ENCODE measurements around the gene DIRAS1. TPM values are rescaled to one million over a fixed set of nuclear protein-coding genes. Genes with fewer than 3 reads are reported as not detected.
A peak's percentile ranks its signal among the peaks of the same experiment; 100 is the strongest.

The DIRAS1 gene
- total RNA-seq, 2 donors from 2014 or later: 3.8 to 24.6 TPM

DNA sequence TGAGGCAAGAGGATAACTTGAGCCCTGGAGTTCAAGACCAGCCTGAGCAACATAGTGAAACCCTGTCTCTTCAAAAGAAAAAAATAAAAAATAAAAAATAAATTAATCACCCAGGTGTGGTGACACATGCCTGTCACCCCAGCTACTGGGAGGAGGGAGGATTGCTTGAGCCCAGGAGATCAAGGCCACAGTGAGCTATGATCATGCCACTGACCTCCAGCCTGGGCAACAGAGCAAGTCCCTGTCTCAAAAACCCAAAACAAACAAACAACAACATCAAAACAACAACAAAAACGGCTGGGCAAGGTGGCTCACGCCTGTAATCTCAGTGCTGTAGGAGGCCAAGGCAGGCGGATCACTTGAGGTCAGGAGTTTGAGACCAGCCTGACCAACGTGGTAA lies 22.9 kb upstream of the DIRAS1 start:
- H3K36me3 ChIP-seq: no peaks in the 10 kb centered on the region
- H3K27ac ChIP-seq: no peak overlapping the region
- TF ChIP-seq POLR2A (IDR thresholded peaks at IDR 0.05): no peak
- no peak for TF ChIP-seq POLR2AphosphoS5 (IDR thresholded peaks at IDR 0.05)
- TF ChIP-seq, protein P1, sequence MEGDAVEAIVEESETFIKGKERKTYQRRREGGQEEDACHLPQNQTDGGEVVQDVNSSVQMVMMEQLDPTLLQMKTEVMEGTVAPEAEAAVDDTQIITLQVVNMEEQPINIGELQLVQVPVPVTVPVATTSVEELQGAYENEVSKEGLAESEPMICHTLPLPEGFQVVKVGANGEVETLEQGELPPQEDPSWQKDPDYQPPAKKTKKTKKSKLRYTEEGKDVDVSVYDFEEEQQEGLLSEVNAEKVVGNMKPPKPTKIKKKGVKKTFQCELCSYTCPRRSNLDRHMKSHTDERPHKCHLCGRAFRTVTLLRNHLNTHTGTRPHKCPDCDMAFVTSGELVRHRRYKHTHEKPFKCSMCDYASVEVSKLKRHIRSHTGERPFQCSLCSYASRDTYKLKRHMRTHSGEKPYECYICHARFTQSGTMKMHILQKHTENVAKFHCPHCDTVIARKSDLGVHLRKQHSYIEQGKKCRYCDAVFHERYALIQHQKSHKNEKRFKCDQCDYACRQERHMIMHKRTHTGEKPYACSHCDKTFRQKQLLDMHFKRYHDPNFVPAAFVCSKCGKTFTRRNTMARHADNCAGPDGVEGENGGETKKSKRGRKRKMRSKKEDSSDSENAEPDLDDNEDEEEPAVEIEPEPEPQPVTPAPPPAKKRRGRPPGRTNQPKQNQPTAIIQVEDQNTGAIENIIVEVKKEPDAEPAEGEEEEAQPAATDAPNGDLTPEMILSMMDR (IDR thresholded peaks at IDR 0.05): no peak
- H3K4me1 ChIP-seq (replicated peaks): peaks cover 2% of the 10 kb centered on the region
- 43% methylated on average over 4 of the region's 4 CpGs for WGBS
- intact Hi-C loops (cut with DNase I): loop anchor here (10.0 kb wide), 1 partner anchor 269 kb away; the partner anchor contains the start of gene GADD45B
- no peaks in the 10 kb centered on the region for H3K9me3 ChIP-seq
- no peak for DNase-seq (ENCODE audit: low spot score)
- H3K27me3 ChIP-seq (replicated peaks; ENCODE audit: insufficient read depth): no peaks in the 10 kb centered on the region
- H3K4me3 ChIP-seq: no peak overlapping the region

DNA sequence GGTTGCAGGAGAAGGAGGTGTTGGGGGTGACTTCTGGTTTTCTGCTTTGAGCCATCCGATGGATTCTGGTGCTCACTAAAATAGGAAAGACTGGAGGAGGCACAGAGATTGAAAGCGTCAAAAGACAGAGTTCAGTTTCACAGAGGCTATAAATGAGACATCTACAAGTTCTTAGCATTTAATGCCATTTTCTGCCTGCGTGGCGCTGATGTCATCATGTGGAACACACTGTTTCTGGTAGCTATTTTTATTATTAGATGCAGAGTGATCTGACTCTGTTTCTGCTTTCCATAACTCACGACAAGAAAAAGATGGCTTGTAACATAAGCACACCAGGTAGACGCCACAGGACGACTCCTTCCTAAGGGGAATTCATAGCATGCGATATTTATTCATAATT lies 21.9 kb upstream of the DIRAS1 start:
- Histone ChIP-seq H3K9me3 (no peaks in the 10 kb centered on the region), H3K4me3 (no peak overlapping the region), H3K4me1 (replicated peaks) (peaks cover 3% of the 10 kb centered on the region), H3K36me3 (no peaks in the 10 kb centered on the region), H3K27me3 (replicated peaks; ENCODE audit: insufficient read depth) (no peaks in the 10 kb centered on the region), H3K27ac (no peak overlapping the region)
- WGBS: 74% methylated on average over 8 of the region's 8 CpGs
- intact Hi-C loops (cut with DNase I): loop anchor here (10.0 kb wide), 1 partner anchor 268 kb away; the partner anchor contains the start of gene GADD45B
- TF ChIP-seq POLR2AphosphoS5 (IDR thresholded peaks at IDR 0.05) (no peak), POLR2A (IDR thresholded peaks at IDR 0.05) (no peak)
- TF ChIP-seq, protein P1 (IDR thresholded peaks at IDR 0.05): no peak
- no peak for DNase-seq (ENCODE audit: low spot score)

DNA sequence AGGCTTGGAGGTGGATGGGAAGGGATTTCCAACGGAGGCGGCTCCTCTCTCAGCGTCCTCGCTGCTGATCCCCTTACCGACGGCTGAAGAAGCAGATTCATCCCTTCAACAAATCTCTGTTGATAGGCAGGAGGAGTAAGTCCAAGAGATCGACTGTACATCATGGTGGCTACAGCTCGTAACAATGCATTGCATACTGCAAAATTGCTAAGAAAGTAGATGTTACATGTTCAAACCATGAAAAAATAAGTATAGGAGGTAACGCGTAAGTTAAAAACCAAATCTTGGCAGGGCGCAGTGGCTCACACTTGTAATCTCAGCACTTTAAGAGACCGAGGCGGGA lies 19.1 kb upstream of the DIRAS1 start:
- intact Hi-C loops (cut with DNase I): loop anchor here (10.0 kb wide), 1 partner anchor 265 kb away; the partner anchor contains the start of gene GADD45B
- WGBS: 44% methylated on average over 13 of the region's 13 CpGs
- no peak for DNase-seq (ENCODE audit: low spot score)
- H3K9me3 ChIP-seq: no peaks in the 10 kb centered on the region
- H3K36me3 ChIP-seq: peaks cover 0 to 5% of the 10 kb centered on the region in 2 donors
- H3K4me1 ChIP-seq (replicated peaks): peaks cover 3% of the 10 kb centered on the region
- TF ChIP-seq, protein P1 (IDR thresholded peaks at IDR 0.05): no peak
- no peak for TF ChIP-seq POLR2A (IDR thresholded peaks at IDR 0.05)
- no peak for TF ChIP-seq POLR2AphosphoS5 (IDR thresholded peaks at IDR 0.05)
- peak overlapping the region in 1 of 2 donors; percentile 74 for H3K4me3 ChIP-seq
- H3K27me3 ChIP-seq (replicated peaks; ENCODE audit: insufficient read depth): no peaks in the 10 kb centered on the region
- no peak overlapping the region for H3K27ac ChIP-seq

GRCh38 chr19:2739602-2740313 lies 18.6 kb upstream of the DIRAS1 start, which contains the start of gene SLC39A3:
Gene SLC39A3 (minus strand): TSS chr19:2740017. CDS start chr19:2737257, 2,760 bp downstream.
- Histone ChIP-seq H3K27ac (peak within 1 kb of the TSS in 1 of 2 donors; percentile 45), H3K36me3 (peaks cover 0 to 5% of the 10 kb centered on the region in 2 donors), H3K9me3 (no peaks in the 10 kb centered on the region), H3K4me1 (replicated peaks) (peaks cover 3% of the 10 kb centered on the region), H3K4me3 (peak within 1 kb of the TSS; percentile 74 to 95), H3K27me3 (replicated peaks; ENCODE audit: insufficient read depth) (no peaks in the 10 kb centered on the region)
- DNase-seq (ENCODE audit: low spot score): peak; percentile 98
- WGBS: under 1% methylated on average over 64 of the region's 64 CpGs
- TF ChIP-seq POLR2AphosphoS5 (IDR thresholded peaks at IDR 0.05) (peak; percentile 99), POLR2A (IDR thresholded peaks at IDR 0.05) (peak; percentile 18)
- TF ChIP-seq, protein P1 (IDR thresholded peaks at IDR 0.05): peak in 3 of 4 experiments; percentile 11 to 60 (median 47)
- intact Hi-C loops (cut with DNase I): loop anchor here (10.0 kb wide), 1 partner anchor 265 kb away; the partner anchor contains the start of gene GADD45B

All from prostate gland (tissue), 2 donors.